ENCODE results near the gene MAP2K7.
"Not testable (repeated sequence)": the region's sequence is repeated elsewhere in the genome, so short reads cannot be mapped to it uniquely, and the experiment has no call there.

The MAP2K7 gene

GRCh38 chr19:7926727-7927604, 23.3 kb downstream of the MAP2K7 start:
- no peak for DNase-seq (ENCODE audit: low read depth)
- no peak overlapping the region for H3K4me3 ChIP-seq (ENCODE audit: low read length)
- no peak for TF ChIP-seq CTCF (IDR thresholded peaks at IDR 0.05; ENCODE audit: insufficient read depth, low read depth, low read length, missing control alignments)

GRCh38 chr19:7927605-7928333, 24.1 kb downstream of the MAP2K7 start:
- no peak overlapping the region for H3K4me3 ChIP-seq (ENCODE audit: low read length)
- no peak for TF ChIP-seq CTCF (IDR thresholded peaks at IDR 0.05; ENCODE audit: insufficient read depth, low read depth, low read length, missing control alignments)
- DNase-seq (ENCODE audit: low read depth): no peak

- no peak for TF ChIP-seq CTCF (IDR thresholded peaks at IDR 0.05; ENCODE audit: insufficient read depth, low read depth, low read length, missing control alignments)
- no peak for DNase-seq (ENCODE audit: low read depth)
- H3K4me3 ChIP-seq (ENCODE audit: low read length): no peak overlapping the region
Observed at GRCh38 chr19:7928334-7928706, 24.6 kb downstream of the MAP2K7 start.

- H3K4me3 ChIP-seq (ENCODE audit: low read length): no peak overlapping the region
- peak; percentile 63 for DNase-seq (ENCODE audit: low read depth)
- TF ChIP-seq CTCF (IDR thresholded peaks at IDR 0.05; ENCODE audit: insufficient read depth, low read depth, low read length, missing control alignments): peak; percentile 44
Observed at GRCh38 chr19:7928741-7929701, 25.3 kb downstream of the MAP2K7 start.

GRCh38 chr19:7930030-7930429, 26.4 kb downstream of the MAP2K7 start:
- DNase-seq (ENCODE audit: low read depth); H3K4me3 ChIP-seq (ENCODE audit: low read length): not testable (repeated sequence)

GRCh38 chr19:7930765-7931164, 27.1 kb downstream of the MAP2K7 start:
- DNase-seq (ENCODE audit: low read depth): no peak
- no peak overlapping the region for H3K4me3 ChIP-seq (ENCODE audit: low read length)
- no peak for TF ChIP-seq CTCF (IDR thresholded peaks at IDR 0.05; ENCODE audit: insufficient read depth, low read depth, low read length, missing control alignments)

All from epithelial cell of esophagus (primary cell).